Ovary (tissue), 9 donors: ENCODE measurements around the gene TENM4. TPM values are rescaled to one million over a fixed set of nuclear protein-coding genes. Genes with fewer than 3 reads are reported as not detected.

Experiments
- DNase-seq, 5 donors: peaks; one replicate each; pipeline ENCODE4 v3.0.0-alpha.2; 2019 to 2020
- H3K27ac ChIP-seq, 2 donors: fragments of 200-600 bp; one replicate each; pipeline versions ENCODE4 v1.5.1 to v1.8.0; 2019 to 2022
- H3K27me3 ChIP-seq: fragments of 200-600 bp; one replicate; pipeline ENCODE4 v1.8.0; 2022
- H3K36me3 ChIP-seq: fragments of 200-600 bp; sonication (generic); one replicate; pipeline ENCODE4 v1.5.1; 2019
- H3K4me1 ChIP-seq: one replicate; pipeline ENCODE4 v1.8.1; 2013; ENCODE audit warnings: mild to moderate bottlenecking, moderate library complexity; ENCODE audit not compliant: insufficient read depth
- H3K4me3 ChIP-seq: fragments of 200-600 bp; sonication (generic); one replicate; pipeline ENCODE4 v1.5.1; 2017
- H3K9me3 ChIP-seq, 2 donors: fragments of 200-600 bp in 1 of 2; sonication (generic) in 1 of 2; one replicate each; pipeline versions ENCODE4 v1.5.1 to v1.8.1; 2013 to 2019; ENCODE audit warnings: mild to moderate bottlenecking in 1 of 2, moderate library complexity in 1 of 2
- EP300 ChIP-seq: sonication (generic); formaldehyde crosslinking; IDR thresholded peaks from one replicate; pipeline ENCODE4 v1.6.1; 2017; ENCODE audit warnings: antibody characterized with exemption
- POLR2A ChIP-seq: fragments of 450-650 bp; IDR thresholded peaks from one replicate; pipeline ENCODE4 v1.6.1; 2017; ENCODE audit warnings: antibody characterized with exemption, mild to moderate bottlenecking, moderate library complexity
- WGBS, 3 donors: extraction: QIAGEN DNeasy Blood & Tissue Kit in 1 of 3; methylation state at CpG; one replicate each; pipeline versions ENCODE4 v1.1.5 to v1.1.7; 2013 to 2017; 5-methylcytosine and 5-hydroxymethylcytosine counted together
- intact Hi-C, 4 donors: fragments of 100-400 bp; cut with DNase I; formaldehyde crosslinking; loops; one replicate each; pipeline versions ENCODE4 v1.11.0 to v1.15.1; 2022 to 2023
- polyA plus RNA-seq, 2 donors: library from polyadenylated mRNA; stranded (reverse); fragments of 200-250 nt in 1 of 2; fragments of 350-450 nt in 1 of 2; fragmentation: Illumina TruSeq in 1 of 2; extraction: RNeasy Lipid Tissue Mini Kit (QIAGEN cat#74804) in 1 of 2; gene quantifications; one replicate each; pipeline ENCODE4 v1.2.3, GENCODE V29; 2013 to 2014
- total RNA-seq, 7 donors: library from RNA; depleted of rRNA in 2 of 7; stranded (reverse); fragments of >200 nt in 2 of 7; fragmentation: NEBNext Ultra II Directional in 3 of 7; extraction: Animal tissue kit (Norgen Biotek cat#: 25700) in 3 of 7; gene quantifications; one replicate each; pipeline versions ENCODE4 v1.1.0 to v1.2.4, GENCODE V29; 2016 to 2023
- TF ChIP-seq, protein P1 (sequence below), 3 donors: fragments of 450-650 bp in 2 of 3; fragments of 200-600 bp in 1 of 3; IDR thresholded peaks; one replicate each; pipeline versions ENCODE4 v1.5.1 to v1.8.0; 2016 to 2022; ENCODE audit warnings: antibody characterized with exemption in 3 of 3, mild to moderate bottlenecking in 1 of 3
- donor health status: DM: no; HTN: no; CAD: no; lungs with moderate emphysema.
- donor health status: DM: no; HTN: no; CAD: no.
- donor health status: Bipolar disorder and iron deficiency.
- donor health status: DM: yes; HTN: yes; CAD: no.
- donor health status: DM: no; HTN: no; CAD: no.
- donor health status: DM: yes; HTN: yes; CAD: no.

Gene TENM4
- total and polyA plus RNA-seq, 9 donors = 11.0 to 206 (median 107) TPM

DNA sequence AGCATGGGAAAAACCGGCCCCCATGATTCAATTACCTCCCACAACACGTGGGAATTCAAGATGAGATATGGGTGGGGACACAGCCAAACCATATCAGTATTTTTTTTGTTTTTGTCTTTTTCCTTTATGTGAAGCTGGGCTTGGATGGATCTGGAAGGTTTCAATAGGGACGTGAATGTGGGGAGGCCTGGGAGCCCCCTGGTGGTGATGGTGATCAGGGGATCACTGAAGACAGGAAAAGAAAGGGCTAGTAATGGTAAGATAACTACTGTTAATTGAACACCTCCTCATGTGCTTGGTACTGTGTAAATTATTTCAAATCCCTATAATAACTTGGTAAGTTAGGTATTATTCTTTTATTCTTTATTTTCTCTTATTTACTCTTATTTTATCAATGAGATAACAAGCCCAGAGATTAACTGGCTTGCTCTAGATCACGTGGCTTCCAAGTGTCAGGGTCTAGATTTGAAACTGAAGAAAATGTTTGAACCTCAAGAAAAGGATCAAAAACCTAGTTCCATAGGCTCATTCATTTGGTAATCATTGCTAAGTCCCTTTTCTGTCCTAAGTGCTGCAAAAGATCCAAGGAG lies 364.2 kb downstream of the TENM4 start:
- TF ChIP-seq, protein P1, sequence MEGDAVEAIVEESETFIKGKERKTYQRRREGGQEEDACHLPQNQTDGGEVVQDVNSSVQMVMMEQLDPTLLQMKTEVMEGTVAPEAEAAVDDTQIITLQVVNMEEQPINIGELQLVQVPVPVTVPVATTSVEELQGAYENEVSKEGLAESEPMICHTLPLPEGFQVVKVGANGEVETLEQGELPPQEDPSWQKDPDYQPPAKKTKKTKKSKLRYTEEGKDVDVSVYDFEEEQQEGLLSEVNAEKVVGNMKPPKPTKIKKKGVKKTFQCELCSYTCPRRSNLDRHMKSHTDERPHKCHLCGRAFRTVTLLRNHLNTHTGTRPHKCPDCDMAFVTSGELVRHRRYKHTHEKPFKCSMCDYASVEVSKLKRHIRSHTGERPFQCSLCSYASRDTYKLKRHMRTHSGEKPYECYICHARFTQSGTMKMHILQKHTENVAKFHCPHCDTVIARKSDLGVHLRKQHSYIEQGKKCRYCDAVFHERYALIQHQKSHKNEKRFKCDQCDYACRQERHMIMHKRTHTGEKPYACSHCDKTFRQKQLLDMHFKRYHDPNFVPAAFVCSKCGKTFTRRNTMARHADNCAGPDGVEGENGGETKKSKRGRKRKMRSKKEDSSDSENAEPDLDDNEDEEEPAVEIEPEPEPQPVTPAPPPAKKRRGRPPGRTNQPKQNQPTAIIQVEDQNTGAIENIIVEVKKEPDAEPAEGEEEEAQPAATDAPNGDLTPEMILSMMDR (IDR thresholded peaks at IDR 0.05) = no peak
- no peak for TF ChIP-seq POLR2A
- TF ChIP-seq EP300 = no peak
- 54 to 57% (median 55%) methylated on average over 4 of the region's 4 CpGs for WGBS, 3 donors
- no peak overlapping the region for H3K4me3 ChIP-seq
- no peaks in the 10 kb centered on the region for H3K27me3 ChIP-seq
- no peaks in the 10 kb centered on the region for H3K36me3 ChIP-seq
- no peak for DNase-seq
- H3K4me1 ChIP-seq = peaks cover 10% of the 10 kb centered on the region
- intact Hi-C loops = no loop called here
- no peak overlapping the region for H3K27ac ChIP-seq
- no peaks in the 10 kb centered on the region for H3K9me3 ChIP-seq

DNA sequence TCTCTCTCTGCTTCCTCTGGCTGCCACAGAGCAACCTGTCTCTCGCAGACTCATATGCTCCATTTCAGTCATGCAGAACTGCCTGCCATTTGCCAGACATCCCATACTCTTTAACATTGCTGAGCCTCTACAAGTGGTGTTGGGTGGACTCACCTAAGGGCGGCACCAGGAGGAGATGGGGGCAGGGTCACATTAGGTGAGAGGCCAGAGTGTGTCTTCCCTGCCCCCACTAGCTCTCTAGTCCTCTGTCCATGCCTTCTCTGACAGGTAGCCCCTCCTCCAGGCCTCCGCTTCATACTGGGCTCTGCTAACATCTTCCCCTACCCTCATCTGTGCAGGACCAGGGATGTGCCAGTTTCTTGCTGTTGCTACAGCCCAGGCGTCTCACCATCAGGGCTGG lies 366.3 kb downstream of the TENM4 start:
- no peak for DNase-seq
- WGBS, 3 donors = 95 to 99% (median 97%) methylated on average over 4 of the region's 4 CpGs
- TF ChIP-seq EP300 = no peak
- TF ChIP-seq, protein P1 (IDR thresholded peaks at IDR 0.05) = no peak
- no peak for TF ChIP-seq POLR2A
- Histone ChIP-seq H3K9me3 (no peaks in the 10 kb centered on the region), H3K27ac (no peak overlapping the region), H3K4me1 (peaks cover 10% of the 10 kb centered on the region), H3K4me3 (no peak overlapping the region), H3K36me3 (no peaks in the 10 kb centered on the region), H3K27me3 (no peaks in the 10 kb centered on the region)
- intact Hi-C loops = no loop called here

DNA sequence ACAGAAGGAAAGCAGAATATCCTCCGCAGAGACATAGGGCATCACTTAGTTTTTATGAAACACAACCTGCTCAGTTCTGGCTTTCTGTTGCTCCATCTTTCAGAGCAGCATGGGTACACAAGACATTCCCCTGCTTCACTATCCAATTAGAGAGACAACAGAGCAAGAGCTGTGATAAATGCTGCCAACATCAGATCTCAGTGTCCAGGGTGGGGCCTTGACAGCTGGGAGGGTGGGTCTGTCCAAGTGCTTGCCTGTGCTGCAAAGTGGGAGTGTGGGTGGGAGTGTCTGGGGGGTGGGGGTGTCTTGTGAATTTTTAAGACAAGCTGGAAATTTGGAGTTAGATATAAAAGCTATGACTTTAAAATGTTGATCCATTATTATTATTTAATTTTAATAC lies 369.6 kb downstream of the TENM4 start:
- no peaks in the 10 kb centered on the region for H3K9me3 ChIP-seq
- H3K27ac ChIP-seq = no peak overlapping the region
- no peak for TF ChIP-seq POLR2A
- TF ChIP-seq, protein P1 (IDR thresholded peaks at IDR 0.05) = no peak
- no peak for TF ChIP-seq EP300
- no peak overlapping the region for H3K4me3 ChIP-seq
- no peaks in the 10 kb centered on the region for H3K27me3 ChIP-seq
- no peaks in the 10 kb centered on the region for H3K36me3 ChIP-seq
- intact Hi-C loops = no loop called here
- no peak for DNase-seq
- 95 to 97% (median 95%) methylated on average over 1 of the region's 1 CpG for WGBS, 3 donors
- H3K4me1 ChIP-seq = peaks cover 2% of the 10 kb centered on the region

DNA sequence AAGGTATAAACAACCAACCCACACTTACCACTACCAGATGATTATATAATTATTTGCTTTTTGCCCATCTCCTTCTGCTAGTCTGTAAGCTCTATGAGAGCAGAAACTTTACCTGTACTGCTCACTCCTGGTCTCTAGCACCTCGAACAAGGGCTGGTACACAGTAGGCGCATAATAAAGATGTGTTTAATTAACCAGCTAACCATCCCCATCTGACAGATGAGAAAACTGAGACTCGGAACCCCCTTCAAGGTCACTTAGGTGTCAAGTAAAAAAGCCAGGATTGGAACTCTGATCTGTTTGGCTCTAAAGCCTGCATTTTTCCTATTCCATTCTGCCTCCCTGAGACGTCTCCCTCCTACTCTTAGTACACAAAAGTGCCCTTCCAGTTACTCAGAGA lies 370.3 kb downstream of the TENM4 start:
- no peak overlapping the region for H3K27ac ChIP-seq
- H3K9me3 ChIP-seq = no peaks in the 10 kb centered on the region
- intact Hi-C loops = no loop called here
- no peaks in the 10 kb centered on the region for H3K27me3 ChIP-seq
- no peaks in the 10 kb centered on the region for H3K36me3 ChIP-seq
- no peak for TF ChIP-seq POLR2A
- TF ChIP-seq, protein P1 (IDR thresholded peaks at IDR 0.05) = no peak
- TF ChIP-seq EP300 = no peak
- H3K4me1 ChIP-seq = peaks cover 2% of the 10 kb centered on the region
- H3K4me3 ChIP-seq = no peak overlapping the region
- no peak for DNase-seq
- WGBS, 3 donors = 75 to 86% (median 78%) methylated on average over 4 of the region's 4 CpGs
